ENCODE measurements around the gene NEGR1.

The NEGR1 gene

GRCh38 chr1:72229893-72230292 lies 52.4 kb downstream of the NEGR1 start:
- peak; percentile 63 for DNase-seq

DNA sequence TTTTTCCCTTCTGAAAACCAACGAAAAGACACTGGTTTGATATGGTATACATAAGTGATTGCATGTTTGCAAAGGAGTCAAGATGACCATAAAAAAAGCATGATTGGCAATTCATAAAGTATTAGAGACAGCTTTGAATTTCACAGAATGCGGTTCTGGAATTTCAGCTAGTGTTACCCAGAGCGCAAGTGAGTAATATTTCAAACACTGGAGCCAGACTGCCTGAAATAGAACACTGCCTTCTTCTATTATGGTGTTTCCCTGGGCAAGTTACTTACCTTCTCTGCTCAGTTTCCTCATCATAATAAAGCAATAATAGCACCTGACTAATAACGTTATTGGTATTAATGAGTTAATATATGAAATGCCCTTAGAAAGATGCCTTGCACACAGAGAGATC lies 54.7 kb downstream of the NEGR1 start:
- DNase-seq = no peak

DNA sequence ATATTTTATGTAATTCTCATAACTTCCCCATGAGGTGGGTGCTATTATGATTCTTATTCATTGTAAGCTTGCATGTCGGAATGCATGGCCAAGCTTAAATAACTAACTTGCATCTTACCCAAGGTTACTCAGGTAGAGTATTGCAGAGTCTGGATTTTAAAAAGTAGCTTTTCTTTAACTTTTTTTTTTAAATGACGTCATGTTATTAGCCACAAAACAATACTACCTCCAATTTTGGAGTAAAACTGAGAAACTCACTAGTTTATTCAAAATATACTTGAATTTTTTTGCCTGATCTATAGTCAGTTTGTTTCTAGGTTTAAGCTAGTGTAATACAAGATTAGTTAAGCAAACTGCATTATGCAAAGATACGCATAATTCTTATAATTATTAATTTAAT lies 57.8 kb downstream of the NEGR1 start:
- no peak for DNase-seq

DNA sequence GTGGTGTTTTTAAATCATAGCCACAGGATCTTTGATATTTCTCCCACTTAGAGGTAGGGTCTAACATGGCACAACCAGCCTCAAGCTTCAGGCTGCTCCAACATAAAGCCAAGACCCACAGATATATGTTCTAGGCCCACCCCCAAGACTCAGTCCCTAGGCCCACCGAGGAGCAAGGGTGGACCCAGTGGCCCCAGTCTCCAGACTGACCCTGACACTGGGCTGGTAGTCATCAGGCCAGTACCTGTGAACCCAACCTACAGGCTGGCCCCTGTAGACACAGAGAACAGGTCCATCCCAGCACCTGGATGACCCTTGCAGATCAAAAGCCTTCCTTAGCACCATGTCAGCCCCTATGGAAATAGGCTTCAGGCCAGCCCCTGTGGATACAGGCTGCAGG lies 60.5 kb downstream of the NEGR1 start:
- no peak for DNase-seq

DNA sequence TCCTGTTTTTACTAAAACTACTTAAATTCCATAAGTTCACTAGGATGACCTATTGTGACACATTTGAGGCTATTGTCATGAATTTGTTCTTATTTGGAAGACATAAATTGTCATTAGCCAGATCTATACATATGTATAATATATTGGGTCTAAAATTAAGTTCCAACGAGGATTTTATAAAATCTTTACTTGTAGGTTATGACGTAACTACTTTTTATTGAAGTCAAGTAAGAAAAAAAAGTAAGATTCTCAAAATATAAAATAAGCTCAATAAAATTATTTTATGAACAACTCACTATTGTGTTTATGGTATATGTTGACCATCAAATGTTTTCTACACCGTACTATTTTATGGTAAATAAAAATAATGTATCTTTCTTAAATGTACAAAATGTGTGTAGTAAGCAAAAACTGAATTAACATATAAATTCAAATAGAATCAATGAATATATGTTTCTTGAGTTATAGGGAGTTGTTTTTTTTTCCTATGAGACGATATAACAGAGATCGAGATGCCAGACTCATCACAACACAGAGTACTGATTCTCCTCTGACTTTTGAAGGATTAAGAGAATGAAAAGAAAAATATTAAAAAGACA lies 64.1 kb downstream of the NEGR1 start:
- DNase-seq = no peak

DNA sequence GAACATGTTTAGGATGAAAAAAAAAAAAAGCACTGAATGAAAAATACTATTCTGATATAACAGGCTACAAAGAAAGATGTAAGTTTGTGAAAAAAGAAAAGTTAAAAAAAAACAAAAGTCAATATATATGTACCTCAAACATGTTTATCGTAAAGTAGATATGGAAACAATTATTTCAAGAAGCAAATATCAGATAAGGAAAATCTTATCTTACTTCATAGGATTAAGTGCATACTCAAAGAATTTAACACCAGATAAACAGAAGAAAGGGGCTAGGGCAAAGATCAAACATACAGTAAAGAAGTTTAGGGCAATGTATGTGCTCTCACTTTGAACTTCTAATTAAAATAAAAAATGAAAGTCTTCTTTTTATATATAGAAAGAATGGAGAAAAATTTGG lies 75.3 kb downstream of the NEGR1 start:
- DNase-seq = no peak

DNA sequence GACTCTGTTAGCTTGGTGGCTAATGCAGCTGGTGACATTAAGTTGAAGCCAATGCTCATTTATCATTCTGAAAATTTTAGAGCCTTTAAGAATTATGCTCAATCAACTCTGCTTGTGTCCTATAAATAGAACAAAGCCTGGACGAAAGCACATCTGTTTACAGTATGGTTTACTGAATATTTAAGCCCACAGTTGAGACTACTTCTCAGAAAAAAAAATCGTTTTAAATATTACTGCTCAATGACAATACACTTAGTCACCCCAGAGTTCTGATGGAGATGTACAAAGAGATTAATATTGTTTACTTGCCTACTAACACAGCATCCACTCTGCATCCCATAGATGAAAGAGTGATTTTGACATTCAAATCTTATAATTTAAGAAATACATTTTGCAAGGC lies 79.6 kb downstream of the NEGR1 start:
- no peak for DNase-seq

DNA sequence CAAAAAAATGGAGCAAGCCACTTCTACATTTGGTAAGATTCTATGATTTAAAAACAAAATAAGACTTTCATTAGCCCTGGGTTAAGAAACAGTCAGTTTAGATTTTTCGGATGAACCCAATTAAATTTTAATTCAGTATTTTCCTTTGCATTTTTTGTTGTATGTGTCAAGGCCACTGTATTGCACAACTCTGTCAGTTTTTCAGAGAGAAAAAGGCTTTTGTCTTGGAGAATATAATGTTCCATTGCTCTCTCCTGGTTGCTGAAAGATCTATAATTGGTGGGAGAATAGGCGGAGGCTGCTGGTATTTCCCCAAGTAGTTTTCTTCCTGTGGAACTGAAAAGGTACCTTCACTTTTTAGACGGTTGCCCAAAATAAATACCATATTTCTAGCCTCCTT lies 84.6 kb downstream of the NEGR1 start:
- DNase-seq = no peak

- peak; percentile 14 for DNase-seq
Measured at GRCh38 chr1:72186733-72187307, 95.5 kb downstream of the NEGR1 start.

GRCh38 chr1:72184099-72184701 lies 98.1 kb downstream of the NEGR1 start:
- DNase-seq = no peak

DNA sequence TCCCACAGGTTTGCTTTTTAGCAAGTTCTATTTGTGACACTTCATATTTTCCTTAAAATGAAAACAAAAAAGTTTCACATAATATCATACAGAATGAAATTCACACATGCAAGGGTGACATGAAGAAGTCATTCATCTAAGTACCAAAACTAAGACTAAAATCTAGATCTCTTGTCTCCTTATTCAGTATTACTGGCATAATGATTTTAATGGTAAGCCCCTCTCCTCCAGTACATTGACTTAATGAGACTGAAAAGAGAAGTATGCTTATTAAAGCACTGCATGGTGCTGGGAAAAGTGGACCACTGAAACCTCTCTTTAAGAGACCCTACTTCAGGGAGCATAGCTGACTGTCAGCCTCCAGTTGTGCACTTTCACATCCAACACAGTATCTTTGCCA lies 99.5 kb downstream of the NEGR1 start:
- DNase-seq = no peak

DNA sequence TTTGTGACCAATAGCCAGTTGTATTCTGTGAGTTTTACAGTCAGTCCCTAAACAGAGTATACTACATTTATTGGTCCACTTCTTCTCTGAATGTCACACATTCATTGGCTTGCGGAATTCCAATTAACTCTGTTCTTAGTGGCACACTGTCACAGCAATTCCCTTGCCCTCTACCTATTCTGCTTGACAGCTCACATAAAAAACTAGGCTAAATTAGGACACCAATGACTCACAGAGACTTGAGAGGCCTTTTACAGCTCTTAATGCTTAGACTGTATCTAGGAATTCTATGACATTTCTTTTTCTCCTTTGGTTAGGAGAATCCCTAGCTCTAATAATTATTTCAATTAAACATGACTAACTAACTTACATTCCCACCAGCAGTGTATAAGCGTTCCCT lies 104.1 kb downstream of the NEGR1 start:
- no peak for DNase-seq

DNA sequence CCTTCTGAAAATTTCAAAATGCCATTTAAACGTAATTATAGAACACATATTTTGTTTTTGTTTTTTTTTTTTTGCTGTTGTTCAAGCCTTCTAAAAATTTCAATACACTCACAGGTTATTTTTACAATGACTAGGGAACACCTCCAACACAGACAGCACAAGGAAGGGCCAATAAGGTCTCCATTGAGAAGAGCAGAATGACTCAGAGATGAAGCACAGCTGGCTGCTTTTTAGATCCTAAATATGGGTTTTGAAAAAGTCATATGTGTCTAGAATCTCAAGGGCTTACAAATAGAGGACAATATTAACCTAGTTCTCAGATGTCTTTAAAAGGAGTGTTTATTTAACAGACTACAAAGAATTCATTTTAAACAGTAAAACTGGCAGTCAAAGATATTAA lies 104.6 kb downstream of the NEGR1 start:
- peak; percentile 37 for DNase-seq

DNA sequence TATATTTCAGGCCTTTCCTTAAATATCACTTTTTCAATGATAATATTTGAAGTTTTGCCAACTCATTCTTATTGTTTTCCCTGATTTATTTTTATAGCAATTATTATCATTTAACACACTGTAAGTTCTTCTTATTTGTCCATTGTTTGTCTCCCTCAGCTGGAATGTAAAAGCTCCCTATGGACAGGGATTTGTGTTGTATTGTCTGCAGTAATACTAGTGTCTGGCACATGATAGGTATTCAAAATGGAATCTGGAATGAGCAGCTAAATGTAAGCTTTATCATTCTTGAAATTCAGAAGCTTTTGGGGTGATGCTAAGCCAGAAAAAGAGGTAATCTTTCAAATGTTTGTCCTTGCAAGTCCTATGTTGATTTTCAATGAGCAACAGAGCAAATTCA lies 112.1 kb downstream of the NEGR1 start:
- DNase-seq = no peak

GRCh38 chr1:72166426-72166825 lies 115.9 kb downstream of the NEGR1 start:
- DNase-seq = no peak

GRCh38 chr1:72150508-72150907 lies 131.8 kb downstream of the NEGR1 start:
- DNase-seq = no peak

- DNase-seq = no peak
Measured at GRCh38 chr1:72141875-72142274, 140.5 kb downstream of the NEGR1 start.

- no peak for DNase-seq
Measured at GRCh38 chr1:72140222-72140621, 142.1 kb downstream of the NEGR1 start.

DNA sequence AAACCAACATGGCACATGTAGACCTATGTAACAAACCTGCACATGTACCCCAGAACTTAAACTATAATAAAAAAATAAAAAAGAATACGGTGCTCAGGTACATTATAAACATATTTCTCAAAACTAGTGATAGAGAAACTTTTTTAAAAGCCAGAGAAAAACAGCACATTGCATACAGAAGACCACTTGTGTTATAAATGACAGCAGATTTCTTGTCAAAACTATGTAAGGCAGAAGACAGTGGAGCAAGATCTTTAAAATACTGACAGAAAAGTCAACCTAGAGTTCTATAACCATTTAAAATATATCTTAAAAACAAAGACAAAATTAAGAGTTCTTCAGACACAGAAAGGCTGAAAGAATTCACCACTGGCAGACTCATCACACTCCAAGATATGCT lies 144.7 kb downstream of the NEGR1 start:
- no peak for DNase-seq

DNA sequence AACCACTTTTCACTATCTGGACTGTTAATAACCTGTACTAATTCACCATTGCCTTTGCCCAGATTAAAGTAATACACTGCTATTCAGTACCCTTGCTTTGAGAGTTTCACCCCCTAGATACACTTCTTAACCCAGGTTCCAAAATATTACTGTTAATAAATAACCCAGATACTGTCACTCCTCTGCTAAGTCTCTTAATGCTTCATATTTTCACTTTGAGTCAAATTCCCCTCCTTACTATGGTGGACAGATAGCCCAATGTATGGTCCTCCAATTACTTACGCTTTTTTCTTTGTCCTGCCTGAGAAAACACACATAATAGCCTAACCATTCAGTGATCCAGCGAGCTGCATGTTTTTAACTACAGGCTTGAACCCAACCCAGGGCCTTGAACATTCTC lies 152.5 kb downstream of the NEGR1 start:
- no peak for DNase-seq

- no peak for DNase-seq
Measured at GRCh38 chr1:72122099-72122880, 160.0 kb downstream of the NEGR1 start.

GRCh38 chr1:72119491-72119890 lies 162.8 kb downstream of the NEGR1 start:
- DNase-seq = peak; percentile 49

GRCh38 chr1:72117621-72118020 lies 164.7 kb downstream of the NEGR1 start:
- DNase-seq = no peak

DNA sequence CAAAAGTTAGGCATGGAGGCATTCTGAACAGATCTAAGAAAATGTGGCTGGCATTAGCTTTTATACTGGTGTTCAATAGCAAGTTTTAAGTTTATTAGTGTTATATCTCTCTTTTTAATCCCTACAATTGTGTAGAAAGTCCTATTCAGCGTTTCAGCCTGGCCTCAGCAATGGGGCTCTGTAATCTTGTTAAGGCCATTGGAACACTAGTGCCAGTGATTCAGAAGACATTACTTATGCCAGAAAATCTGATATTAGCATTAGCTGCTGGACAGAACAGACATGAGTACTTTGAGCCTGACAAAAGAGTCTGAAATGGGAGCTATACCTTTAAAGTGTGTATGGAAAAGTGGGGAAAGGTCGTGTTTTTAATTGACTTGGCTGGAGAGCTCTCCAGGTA lies 167.0 kb downstream of the NEGR1 start:
- DNase-seq = no peak

All from NCI-H446 treated with DMSO at 0.1 percent for 48 hours (cell line).